GM21529 (cell line): ENCODE data around the gene TPBGL.

Experiments used
- ATAC-seq: cut with Tn5 transposase; IDR thresholded peaks from one replicate; pipeline ENCODE4 v1.9.1; 2021; ENCODE audit not compliant: unreplicated experiment

Gene TPBGL

DNA sequence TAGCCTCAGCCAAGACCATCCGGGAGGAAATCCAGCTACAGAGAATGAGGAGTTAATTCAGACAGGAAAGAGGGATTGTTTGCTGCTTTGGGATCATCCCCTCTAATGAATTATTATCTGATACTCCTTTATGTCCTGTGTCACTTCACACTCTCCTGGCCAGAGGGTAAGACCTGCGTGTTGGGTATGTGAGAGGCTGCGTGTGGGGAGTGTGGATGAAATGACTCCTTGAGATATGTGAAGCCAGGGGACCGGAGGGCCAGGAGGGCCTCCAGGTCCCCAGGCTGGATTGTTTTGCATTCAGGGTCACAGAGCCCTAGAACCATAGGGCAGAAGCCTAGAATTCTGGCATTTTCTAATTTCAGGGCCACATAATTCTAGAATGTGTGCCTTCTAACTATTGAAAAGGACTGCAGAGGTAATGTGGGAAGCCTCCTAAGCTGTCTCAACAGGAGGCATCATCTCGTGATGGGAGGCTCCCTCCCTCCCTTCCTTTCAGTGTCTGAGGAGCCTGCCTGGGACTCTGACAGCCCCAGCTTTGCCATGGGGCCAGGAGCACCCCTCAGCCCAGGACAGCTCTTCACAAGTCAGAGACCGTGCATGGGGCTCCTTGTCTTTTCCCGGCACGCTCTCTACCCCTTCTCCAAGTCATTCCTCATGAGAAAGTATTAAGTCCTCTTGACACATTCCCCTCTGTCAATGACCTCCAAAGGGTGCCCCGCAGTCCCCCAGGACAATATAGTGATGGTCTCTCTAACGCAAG lies 3.7 kb downstream of the TPBGL start:
- ATAC-seq, result no peak

DNA sequence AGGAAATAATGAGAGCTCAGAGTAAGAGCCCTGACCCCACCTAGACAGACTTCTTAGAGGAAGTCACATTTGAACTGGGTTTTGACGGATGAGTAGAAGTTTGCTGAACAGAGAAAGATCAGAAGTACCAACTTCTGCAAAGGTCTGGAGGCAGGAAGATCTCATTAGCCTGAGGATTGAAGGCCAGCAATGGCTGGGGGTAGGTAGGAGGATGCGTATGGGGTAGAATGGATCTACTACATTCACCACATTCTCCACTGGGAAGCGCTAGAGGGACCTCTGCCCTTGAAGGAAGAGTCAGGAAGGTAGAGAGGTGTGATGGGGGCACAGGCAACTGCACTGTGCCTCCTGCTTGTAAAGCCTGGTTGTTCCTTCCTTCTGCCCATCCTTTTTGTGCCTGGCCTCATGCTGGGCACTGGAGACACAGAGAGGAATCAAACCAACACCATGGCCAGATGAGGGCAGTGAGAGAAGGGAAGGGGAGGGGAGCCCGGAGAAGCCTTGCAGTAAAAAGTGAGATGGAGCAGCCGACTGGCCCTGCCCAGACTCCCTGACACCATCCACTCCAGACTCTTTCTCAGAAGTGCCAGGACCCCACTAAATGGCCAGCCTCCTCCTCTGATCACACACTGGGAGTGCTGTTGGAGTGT lies 4.9 kb downstream of the TPBGL start:
- no peak for ATAC-seq

DNA sequence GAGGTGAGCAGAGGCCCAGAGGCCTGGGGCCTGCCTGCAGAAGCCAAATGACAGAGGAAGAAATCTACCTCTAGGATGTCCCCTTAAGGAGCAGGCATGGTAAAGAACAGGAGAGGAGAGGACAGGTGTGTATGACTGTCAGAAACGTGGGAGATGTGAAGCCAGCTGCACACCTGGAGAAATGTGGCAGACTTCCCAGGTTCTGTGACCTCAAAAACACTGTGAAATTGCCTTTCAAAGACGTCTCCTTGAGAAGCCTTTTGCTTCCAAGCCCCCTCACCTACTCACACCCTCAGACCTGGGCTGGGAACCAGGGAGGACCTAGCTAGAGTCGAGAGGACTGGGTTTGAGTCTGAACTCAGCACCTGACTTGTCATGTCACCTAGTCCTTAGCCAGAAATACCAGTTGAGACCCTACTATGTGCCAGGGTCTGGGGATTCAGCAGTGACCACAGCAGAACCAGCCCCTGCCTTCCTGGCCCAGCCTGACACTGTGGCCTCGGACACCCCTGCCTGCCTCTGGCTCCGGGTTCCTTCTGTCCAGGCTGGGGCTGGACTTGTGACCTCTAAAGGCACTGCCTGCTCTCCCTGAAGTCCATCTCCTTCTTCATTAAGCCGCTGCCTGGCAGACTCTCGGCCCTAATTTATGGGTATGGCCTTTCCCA lies 5.6 kb downstream of the TPBGL start:
- no peak for ATAC-seq

DNA sequence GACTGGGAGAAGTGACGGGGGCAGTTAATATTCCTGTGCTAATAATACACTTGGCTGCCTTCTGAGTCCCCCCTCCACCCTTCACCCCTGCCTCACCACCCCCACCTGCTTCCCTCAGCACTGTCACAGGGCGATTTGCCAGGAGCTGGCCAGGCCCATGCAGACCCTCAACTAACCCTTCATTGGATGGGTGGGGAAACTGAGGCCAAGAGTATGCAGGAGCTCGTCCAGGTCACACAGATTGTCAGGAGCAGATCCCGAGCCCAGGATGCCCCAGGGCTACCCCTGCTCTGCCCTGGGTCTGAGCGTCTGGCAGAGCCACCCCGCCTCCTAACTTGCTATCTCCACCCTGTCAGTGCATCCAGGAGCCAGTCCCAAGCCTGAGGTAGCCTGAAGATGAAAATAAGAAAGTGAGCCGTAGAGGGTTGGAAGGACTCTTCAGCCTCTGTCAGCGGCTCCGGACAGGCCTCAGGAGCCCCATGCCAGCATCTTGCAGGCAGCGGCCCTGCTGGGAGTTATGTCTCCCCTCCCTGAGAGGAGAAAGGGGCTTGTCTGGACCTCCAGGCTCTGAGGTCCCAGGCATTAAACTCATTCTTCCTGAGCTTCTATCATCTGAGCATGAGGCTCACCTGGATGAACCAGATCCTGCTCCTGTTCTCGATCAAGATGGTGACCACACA lies 6.2 kb downstream of the TPBGL start:
- ATAC-seq, result no peak

DNA sequence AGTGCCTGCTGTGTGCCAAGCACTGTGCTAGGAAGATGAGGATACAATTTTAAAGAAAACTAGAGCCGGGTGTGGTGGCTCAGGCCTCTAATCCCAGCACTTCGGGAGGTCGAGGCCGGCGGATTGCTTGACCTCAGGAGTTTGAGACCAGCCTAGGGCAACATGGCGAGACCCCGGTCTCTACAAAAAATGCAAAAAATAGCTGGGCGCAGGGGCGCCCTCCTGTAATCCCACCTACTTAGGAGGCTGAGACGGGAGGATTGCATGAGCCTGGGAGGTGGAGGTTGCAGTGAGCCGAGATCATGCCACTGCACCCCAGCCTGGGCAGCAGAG lies 8.3 kb downstream of the TPBGL start:
- ATAC-seq, result no peak

DNA sequence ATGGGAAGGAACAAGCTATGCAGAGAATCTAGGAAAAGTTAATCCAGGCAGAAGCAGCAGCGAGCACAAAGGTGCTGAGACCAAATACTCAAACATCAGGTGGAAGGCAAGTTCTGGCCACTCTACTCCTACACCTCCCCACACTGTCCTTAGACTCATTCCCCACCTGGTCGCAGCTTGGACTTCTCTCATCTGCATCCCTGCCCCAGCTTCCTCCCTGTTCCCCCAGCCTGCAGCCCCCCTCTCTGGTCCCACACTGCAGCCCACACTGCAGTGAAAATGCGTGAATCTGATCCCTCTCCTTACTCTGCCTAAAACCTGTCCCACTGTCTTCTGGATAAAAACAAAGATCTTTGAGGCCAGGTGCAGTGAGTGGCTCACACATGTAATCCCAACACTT lies 9.1 kb downstream of the TPBGL start:
- no peak for ATAC-seq

DNA sequence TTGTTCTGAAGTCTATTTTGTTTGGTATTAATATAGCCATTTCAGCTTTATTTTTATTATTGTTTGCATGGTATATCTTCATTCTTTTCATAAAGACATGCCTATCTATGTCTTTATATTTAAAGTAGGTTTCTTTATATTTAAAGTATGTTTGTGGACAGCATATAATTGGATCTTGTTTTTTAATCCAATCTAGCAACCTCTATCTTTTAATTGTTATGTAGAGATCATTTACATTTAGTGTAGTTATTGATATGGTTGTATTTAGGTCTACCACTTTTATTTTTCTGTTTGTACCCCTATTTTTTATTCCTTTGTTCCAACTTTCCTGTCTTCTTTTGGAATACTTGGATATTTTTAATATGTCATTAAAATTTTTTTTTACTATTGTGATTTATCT lies 13.8 kb downstream of the TPBGL start:
- ATAC-seq, result no peak

DNA sequence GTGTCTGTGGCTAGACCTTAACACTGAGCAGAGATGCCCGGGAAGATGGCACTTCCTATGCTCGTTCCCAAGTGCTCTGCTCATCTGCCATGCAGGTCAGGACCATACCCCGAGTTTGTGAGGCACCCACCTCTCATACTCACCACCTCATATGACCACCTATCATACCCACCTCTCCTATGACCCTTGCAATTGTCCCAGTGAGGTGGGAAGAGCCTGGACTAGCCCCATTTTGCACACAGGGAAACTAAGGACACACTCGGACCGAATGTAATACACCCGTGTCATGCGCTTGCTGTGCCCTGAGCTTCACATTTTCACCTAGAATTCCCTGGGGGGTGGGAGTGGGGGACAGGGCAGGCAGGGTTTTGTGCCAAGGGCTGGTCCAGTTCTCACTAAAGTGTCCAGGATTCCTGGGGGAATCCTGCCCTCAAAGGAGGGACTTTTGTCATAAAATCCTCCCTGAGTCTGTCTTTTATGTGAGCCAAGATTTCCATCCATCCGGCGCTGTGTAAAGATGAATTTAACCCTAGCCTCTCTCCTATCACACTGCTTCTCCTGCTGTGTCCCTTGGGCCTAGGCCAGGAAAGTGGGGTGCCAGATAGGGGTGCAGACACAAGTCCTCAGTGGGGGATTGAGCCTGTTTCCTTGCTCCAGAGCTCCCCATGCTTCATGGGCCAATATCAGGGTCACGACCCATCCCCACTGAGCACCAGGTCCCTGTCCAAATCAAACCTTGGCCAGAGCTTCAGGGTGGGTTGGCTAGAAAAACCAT lies 20.0 kb downstream of the TPBGL start:
- no peak for ATAC-seq

DNA sequence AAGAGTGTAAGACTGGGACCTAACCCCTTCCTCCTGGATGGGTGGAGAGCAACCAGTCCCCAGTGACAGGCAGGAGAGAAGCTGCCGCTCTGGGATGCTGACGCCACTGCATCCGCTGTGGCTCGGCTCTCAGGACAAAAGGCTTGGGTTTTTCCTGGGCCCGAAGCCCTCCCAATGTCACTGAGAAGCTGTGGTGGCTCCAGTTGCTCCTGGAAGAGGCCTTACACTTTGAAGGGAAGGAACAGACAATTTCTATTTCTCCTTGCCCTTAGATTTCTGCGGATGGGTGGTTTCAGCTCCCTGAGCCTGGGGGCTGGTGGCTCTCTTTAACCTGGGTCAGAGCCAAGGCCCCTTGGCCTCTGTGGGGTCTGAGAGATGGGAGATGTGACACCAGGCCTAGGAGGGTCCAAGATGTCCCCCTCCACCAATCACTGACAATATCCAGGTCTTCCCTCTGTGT lies 21.4 kb downstream of the TPBGL start:
- no peak for ATAC-seq

DNA sequence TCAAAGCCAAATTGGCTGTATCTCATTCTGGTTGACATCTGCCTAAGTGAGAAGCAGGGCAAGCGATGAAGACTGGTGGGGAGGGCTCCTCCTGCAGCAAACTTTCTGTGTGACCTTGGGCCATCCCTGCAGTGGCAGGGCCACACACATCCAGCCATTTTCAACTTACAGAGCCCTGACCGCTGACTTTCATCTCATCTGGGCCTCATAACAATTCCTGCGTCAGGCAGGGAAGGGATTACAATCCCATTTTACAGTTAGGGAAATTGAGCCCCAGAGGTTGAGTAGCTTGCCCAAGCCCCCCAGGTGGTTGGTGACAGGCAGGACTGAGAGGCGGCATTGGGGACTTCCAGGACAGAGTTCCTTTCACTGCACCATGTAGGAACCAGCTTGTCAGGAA lies 21.9 kb downstream of the TPBGL start:
- ATAC-seq, result no peak

DNA sequence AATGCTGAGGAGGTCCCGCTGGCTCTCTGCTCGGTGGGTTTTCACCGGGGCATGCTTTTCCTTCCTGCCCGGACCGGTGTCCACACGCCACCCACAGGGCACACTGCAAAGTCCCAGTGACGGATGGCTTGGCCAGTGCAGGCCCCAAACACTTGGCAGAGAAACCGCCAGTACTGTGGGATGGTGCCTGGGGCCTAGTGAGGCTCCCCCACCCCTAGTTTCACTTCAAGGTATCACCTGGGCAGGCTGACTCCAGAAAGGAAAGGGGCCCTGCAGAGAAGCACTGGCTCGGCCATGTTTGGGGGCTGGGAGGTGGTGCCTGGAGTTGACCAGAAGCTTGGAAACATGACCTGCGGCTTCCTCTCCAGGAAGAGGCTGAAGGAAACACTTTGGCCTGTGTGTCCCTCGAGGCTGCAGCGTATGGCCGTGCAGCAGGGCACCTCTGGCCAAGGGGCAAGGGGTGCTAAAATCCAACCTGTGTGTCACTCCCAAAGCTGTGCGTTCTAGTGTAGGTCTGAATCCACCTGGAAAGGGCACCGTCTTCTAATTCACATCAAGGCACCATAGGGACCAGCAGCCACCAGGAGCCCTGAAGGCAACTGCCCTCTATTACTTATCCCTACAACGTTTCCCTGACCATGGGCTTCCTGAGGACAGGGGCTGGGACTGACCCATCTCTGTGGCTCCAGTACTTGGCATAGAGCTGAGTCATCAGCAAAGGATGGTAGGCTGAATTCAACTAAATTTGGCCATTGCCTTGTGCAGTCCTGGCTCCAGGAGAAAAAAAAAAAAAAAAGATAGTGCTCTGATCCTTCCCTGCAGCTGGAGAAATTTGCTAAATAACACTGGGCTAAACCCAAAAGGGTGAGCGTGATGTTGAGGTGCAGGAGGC lies 22.6 kb downstream of the TPBGL start:
- ATAC-seq, result no peak

DNA sequence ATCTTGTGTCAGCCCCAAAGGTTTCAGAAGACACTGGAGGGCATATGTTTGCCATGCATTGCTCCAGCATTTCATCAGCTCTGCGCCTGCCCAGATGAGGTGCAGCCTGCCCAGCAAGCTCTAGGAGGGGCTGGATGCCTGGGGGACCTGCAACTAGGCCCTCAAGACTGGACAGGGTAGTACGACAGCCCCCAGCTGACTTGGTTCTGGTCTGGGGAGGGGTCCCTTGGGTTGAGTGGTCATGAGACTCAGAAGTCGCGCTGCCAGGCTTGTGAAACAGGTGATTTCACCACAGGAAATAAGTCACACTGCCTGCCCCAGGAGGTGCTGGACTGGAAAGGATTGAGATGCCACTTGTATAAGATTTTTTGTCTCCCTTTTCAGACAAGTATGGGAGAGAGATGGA lies 23.4 kb downstream of the TPBGL start:
- no peak for ATAC-seq

DNA sequence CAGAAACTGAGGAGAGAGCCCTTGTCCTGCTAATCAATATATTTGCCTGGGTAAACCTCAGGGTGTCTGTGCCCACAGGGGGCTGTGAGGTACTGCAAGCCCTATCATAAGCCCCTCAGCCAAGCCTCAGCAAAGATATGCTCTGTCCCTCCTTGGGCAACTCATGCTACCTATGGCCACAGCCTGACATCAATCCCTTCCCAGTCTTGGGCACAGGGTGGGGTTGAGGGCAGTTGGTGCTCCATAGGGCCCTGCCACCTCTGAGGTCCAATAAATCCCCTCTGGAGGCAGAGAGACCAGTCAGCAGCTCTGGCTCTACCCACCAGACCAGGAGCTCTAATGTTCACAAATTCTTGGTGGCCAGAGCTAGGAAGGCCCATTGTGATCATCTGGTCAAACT lies 23.8 kb downstream of the TPBGL start:
- ATAC-seq, result no peak

DNA sequence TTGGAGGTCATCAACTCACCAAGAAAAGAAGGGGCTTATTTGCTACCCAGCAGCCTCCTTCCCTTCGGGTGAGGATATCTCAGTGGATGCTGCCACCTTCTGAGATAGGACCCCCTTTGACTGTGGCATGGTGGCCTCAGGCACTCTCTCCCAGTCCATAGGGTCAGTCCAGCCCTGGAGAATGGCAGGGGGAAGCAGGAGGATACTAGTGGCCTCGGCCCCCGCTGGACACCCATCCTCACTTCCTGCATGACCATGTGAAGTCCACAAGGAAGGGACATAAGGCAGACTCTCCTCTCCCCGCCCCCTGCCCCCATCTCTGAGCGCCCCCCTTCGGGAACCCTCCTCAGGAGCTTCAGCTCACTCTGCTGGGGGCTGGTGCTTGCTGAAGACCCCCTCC lies 24.4 kb downstream of the TPBGL start:
- no peak for ATAC-seq

DNA sequence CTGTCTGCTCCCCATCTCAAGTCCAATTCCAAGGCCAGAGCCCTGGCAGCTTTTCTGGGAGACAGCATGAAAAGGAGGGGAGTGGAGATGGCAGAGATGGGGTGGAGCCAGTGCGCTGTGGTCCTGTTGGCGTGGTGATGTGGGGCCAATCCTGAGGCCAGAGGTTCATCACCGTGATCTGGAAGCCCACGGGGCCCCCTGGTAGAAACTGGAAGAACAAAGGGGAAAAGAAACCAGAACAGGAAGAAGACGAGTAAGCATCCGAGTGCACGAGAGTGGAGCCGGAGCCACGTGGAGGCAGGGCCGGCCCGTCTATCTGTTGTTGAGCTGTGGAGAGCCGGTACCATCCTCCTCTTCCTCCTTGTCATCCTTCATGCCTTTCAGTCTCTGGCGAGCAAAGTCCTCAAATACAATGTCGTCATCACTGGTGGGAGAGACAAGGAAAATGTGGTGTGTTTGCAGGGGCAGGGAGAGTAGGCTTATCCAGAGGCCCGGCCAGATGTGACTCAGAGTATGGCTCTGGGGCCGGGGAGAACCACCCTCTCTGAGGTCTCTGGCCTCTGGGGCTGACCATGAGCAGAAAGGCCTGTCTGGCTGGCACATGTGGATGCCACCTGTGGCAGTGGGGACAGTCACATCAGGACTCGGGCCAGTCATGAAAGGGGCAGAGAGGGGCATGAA lies 25.4 kb downstream of the TPBGL start:
- no peak for ATAC-seq

DNA sequence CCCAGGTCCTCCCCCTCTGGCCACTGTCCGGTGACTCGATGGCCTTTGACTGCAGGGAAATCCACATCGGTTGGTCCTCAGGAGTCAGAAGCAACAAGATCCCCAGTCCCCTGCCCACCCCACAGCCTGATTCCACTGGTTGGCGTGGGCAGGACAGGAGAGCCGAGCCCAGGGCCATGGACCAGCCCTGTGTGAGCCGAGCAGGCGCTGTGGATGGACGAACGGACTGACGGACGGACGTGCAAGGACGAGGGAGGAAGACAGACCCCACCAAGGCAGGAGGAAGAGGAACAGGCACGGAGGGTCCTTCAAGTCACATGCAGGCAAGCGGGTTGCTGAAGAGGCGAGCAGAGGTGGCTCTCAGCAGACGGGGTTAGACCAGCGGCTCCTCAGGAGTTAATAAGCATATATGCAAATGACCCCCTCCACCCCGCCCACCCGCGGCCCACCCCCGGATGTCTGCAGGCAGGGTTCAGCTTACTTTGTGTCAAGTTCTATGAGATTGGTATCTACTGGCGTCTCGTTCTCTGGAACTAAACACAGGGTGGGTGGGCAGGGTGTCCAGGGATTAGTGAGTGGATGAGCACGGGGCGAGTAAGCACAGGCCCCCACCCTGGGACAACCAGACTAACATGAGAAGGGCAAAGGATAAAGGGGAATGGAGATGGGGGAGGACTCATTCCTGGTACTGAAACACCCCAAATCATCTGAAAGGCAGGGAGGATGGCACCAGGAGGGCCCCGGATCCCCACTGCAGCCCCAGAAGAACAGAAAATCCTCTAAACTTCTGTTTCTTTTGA lies 26.8 kb downstream of the TPBGL start:
- ATAC-seq, result no peak

DNA sequence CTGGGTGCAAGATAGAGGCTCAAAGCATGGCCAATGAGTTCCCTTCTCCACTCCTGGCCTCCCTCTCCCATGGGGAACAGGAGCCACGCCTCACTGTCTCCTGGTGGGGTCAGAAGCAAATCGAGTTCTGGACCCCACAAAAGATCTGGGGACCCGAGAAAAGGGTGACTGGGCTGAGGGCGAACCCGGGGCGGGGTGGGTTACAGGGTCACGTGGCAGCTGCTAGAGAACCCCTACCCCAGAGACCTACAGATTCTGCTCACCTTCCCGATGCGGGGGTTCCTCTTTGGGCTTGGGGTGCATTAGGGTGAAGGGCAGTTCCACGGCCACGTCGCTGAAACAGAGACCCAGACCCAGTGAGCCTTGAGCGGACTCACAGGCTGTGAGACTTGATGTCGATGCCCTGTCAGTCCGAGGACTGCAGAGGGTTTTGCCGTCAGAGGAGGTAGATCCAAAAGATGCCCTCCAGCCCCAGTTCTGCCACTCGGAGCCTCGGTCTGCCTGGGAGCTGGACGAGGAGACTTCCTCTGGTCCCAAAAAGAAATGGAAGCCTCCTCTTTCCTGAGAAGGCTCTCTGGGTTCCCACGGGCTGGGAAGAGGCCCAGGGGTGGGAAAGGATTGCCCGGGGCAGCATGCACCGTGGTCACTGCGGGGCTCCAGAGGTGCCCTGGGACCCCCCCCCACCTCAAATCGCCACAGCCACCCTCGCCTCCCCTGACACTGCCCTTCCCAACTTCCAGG lies 28.2 kb downstream of the TPBGL start:
- ATAC-seq, result no peak

DNA sequence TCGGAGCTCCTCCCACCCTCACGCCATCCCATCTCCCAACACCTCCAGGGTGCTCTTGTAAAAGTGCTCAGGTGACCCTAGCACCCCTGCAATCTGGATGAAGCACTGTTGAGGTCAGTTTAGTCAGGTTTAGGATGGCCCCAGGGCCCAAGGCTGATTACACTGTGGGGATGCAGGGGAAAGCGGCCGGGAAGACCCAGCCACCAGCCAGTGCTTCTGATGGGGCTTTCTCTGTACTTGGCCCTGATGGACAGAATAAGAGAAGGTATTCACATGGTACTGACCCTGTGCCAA lies 28.7 kb downstream of the TPBGL start:
- no peak for ATAC-seq
